ENCODE data around the gene PEPD.

The PEPD gene

GRCh38 chr19:33530842-33531241 lies 9.3 kb upstream of the PEPD start:
- in situ Hi-C loops (cut with MboI; ENCODE audit: low pct_unique_long_range_greater_than_20kb, low sequenced_read_pairs, unreplicated experiment): no loop called here

GRCh38 chr19:33530296-33530695 lies 8.7 kb upstream of the PEPD start:
- TF ChIP-seq CTCF (IDR thresholded peaks at IDR 0.05; ENCODE audit: extremely low read depth, insufficient read depth, missing control alignments): no peak
- in situ Hi-C loops (cut with MboI; ENCODE audit: low pct_unique_long_range_greater_than_20kb, low sequenced_read_pairs, unreplicated experiment): no loop called here

More at GRCh38 chr19:33530842-33531241, 9.3 kb upstream of the PEPD start:
- DNase-seq (ENCODE audit: low spot score): no peak
- no peak for TF ChIP-seq CTCF (IDR thresholded peaks at IDR 0.05; ENCODE audit: extremely low read depth, insufficient read depth, missing control alignments)

GRCh38 chr19:33529094-33529676 lies 7.6 kb upstream of the PEPD start:
- TF ChIP-seq CTCF (IDR thresholded peaks at IDR 0.05; ENCODE audit: extremely low read depth, insufficient read depth, missing control alignments): no peak
- in situ Hi-C loops (cut with MboI; ENCODE audit: low pct_unique_long_range_greater_than_20kb, low sequenced_read_pairs, unreplicated experiment): no loop called here
- DNase-seq (ENCODE audit: low spot score): no peak

More at GRCh38 chr19:33530296-33530695, 8.7 kb upstream of the PEPD start:
- no peak for DNase-seq (ENCODE audit: low spot score)

GRCh38 chr19:33528404-33528803 lies 6.8 kb upstream of the PEPD start:
- in situ Hi-C loops (cut with MboI; ENCODE audit: low pct_unique_long_range_greater_than_20kb, low sequenced_read_pairs, unreplicated experiment): no loop called here
- no peak for TF ChIP-seq CTCF (IDR thresholded peaks at IDR 0.05; ENCODE audit: extremely low read depth, insufficient read depth, missing control alignments)
- DNase-seq (ENCODE audit: low spot score): no peak

GRCh38 chr19:33527125-33527524 lies 5.5 kb upstream of the PEPD start:
- no peak for TF ChIP-seq CTCF (IDR thresholded peaks at IDR 0.05; ENCODE audit: extremely low read depth, insufficient read depth, missing control alignments)
- DNase-seq (ENCODE audit: low spot score): no peak
- in situ Hi-C loops (cut with MboI; ENCODE audit: low pct_unique_long_range_greater_than_20kb, low sequenced_read_pairs, unreplicated experiment): no loop called here

GRCh38 chr19:33524024-33524664 lies 2.6 kb upstream of the PEPD start:
- TF ChIP-seq CTCF (IDR thresholded peaks at IDR 0.05; ENCODE audit: extremely low read depth, insufficient read depth, missing control alignments): no peak
- in situ Hi-C loops (cut with MboI; ENCODE audit: low pct_unique_long_range_greater_than_20kb, low sequenced_read_pairs, unreplicated experiment): no loop called here
- DNase-seq (ENCODE audit: low spot score): no peak

All from GM13977 (cell line).